ENCODE data around the gene INAFM2. TPM values are rescaled to one million over a fixed set of nuclear protein-coding genes. Genes with fewer than 3 reads are reported as not detected.

Gene INAFM2
- total RNA-seq, 2 experiments from 2014 or later = 6.8 to 7.0 TPM

DNA sequence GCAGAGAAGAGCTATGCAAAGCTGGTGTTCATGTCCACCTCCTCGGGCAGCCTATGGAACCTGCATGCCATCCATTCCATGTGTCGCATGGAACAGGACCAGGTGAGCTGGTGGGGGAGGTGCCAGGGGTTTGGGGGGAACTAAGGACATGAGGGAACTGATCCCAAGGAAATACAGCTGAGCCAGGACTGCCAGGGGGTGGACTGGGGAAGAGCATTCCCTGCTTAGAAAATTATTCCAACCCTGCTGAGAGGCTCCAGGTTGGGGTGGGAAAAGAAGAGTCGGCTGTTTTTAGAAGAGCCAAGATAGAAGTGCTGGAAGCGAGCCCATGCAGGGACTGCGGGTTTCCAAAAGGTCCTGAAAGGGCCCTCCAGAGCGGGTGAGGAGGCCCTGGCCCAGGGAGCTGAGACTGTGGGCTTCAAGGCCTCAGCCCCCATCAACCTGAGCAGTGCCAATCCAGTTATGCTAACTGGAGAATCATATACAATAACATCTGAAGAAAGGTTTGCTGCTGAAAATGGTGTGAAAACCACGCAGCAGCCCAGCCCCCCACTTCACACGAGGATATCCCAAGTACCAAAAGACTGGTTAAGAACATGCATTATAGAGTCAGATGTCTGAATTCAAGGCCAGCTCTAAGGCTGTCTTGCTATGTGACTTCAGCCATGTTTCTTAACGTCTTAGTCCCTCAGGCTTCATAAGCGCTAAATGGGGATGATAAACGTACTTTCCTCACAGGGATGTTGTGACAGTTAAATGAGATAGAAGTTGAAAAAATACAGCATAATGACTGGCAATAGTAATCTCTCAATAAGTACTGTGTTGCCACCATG lies 42.3 kb downstream of the INAFM2 start:
- ChIA-PET POLR2A (interaction anchor here (1.0 kb wide), 1 partner anchor 40 kb away, joined by 7 read pairs; the partner anchor contains the start of gene IVD), CTCF (interaction anchor here (5.0 kb wide), 1 partner anchor 22 kb away, joined by 23 read pairs; no protein-coding TSS in a partner anchor)
- TF ChIP-seq, protein P1, sequence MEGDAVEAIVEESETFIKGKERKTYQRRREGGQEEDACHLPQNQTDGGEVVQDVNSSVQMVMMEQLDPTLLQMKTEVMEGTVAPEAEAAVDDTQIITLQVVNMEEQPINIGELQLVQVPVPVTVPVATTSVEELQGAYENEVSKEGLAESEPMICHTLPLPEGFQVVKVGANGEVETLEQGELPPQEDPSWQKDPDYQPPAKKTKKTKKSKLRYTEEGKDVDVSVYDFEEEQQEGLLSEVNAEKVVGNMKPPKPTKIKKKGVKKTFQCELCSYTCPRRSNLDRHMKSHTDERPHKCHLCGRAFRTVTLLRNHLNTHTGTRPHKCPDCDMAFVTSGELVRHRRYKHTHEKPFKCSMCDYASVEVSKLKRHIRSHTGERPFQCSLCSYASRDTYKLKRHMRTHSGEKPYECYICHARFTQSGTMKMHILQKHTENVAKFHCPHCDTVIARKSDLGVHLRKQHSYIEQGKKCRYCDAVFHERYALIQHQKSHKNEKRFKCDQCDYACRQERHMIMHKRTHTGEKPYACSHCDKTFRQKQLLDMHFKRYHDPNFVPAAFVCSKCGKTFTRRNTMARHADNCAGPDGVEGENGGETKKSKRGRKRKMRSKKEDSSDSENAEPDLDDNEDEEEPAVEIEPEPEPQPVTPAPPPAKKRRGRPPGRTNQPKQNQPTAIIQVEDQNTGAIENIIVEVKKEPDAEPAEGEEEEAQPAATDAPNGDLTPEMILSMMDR (IDR thresholded peaks at IDR 0.05) = no peak
- peak overlapping the region; percentile 54 for H3K4me3 Mint-ChIP-seq
- H3K9me3 Mint-ChIP-seq = no peaks in the 10 kb centered on the region
- ATAC-seq (ENCODE audit: poor library complexity) (no peak), DNase-seq (no peak)
- Histone ChIP-seq H3K4me3 (ENCODE audit: low read length) (no peak overlapping the region), H3K27me3 (ENCODE audit: control insufficient read depth in 1 of 2, insufficient read depth in 2 of 2, low read length in 2 of 2) (no peaks in the 10 kb centered on the region), H3K9me3 (ENCODE audit: control insufficient read depth in 1 of 2, insufficient read depth in 1 of 2, low read length in 2 of 2) (no peaks in the 10 kb centered on the region), H3K27ac (ENCODE audit: low read depth in 1 of 2, low read length in 2 of 2) (no peak overlapping the region), H3K4me1 (ENCODE audit: insufficient read depth, low read length) (peaks cover 33% of the 10 kb centered on the region), H3K36me3 (ENCODE audit: insufficient read depth, low read length) (no peaks in the 10 kb centered on the region)
- peaks cover 17% of the 10 kb centered on the region for H3K4me1 Mint-ChIP-seq (ENCODE audit: low read depth)
- H3K27me3 Mint-ChIP-seq = no peaks in the 10 kb centered on the region
- intact Hi-C loops (cut with DNase I, micrococcal nuclease) = loop anchor here in 1 of 2 experiments (2.0 kb wide), 1 partner anchor 21 kb away; no protein-coding TSS in a partner anchor
- peaks cover 4% of the 10 kb centered on the region for H3K36me3 Mint-ChIP-seq (ENCODE audit: low read depth)
- no peak overlapping the region for H3K27ac Mint-ChIP-seq

DNA sequence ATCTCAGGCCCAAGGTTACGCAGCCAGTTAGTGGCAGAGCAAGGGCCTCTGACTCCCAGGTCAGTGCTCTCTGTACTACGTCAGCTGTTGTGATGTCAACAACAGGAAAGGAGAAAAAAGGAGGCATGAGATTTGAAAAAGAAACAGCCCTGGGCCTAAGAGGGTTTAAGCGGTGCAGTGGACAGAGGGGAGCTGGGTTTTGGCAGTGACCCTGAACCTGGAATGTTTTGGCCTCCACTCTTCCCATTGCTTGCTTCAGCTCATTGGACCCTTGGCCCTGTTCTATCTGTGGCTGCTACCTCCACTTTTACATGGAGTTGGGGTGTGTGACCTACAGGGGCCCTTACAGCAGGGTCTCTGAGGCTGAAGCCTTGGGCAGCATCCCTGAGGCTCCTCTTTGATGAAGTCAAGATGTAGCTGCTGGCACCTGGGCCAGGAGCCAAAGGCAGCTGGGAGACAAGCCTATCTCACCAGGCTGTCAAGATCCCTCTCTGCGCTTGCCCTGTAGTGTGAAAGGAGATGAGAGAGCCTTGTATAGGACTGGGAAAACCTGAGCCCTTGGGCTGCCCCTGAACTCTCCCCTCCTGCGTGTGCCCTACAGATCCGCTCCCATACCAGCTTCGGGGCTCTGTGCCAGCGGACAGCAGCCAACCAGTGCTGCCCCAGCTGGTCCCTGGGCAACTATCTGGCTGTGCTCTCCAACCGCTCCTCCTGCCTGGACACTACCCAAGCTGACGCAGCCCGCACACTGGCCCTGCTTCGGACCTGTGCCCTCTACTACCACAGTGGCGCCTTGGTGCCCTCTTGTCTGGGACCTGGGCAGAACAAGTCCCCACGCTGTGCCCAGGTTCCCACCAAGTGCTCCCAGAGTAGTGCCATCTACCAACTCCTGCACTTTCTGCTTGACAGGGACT lies 43.2 kb downstream of the INAFM2 start:
- Histone ChIP-seq H3K4me3 (ENCODE audit: low read length) (peak overlapping the region; percentile 69), H3K27ac (ENCODE audit: low read depth in 1 of 2, low read length in 2 of 2) (peak overlapping the region in 1 of 2 donors; percentile 1), H3K36me3 (ENCODE audit: insufficient read depth, low read length) (no peaks in the 10 kb centered on the region), H3K9me3 (ENCODE audit: control insufficient read depth in 1 of 2, insufficient read depth in 1 of 2, low read length in 2 of 2) (no peaks in the 10 kb centered on the region), H3K4me1 (ENCODE audit: insufficient read depth, low read length) (peaks cover 33% of the 10 kb centered on the region), H3K27me3 (ENCODE audit: control insufficient read depth in 1 of 2, insufficient read depth in 2 of 2, low read length in 2 of 2) (no peaks in the 10 kb centered on the region)
- peaks cover 4% of the 10 kb centered on the region for H3K36me3 Mint-ChIP-seq (ENCODE audit: low read depth)
- H3K4me1 Mint-ChIP-seq (ENCODE audit: low read depth) = peaks cover 17% of the 10 kb centered on the region
- intact Hi-C loops (cut with DNase I, micrococcal nuclease) = loop anchor here in 1 of 2 experiments (2.0 kb wide), 1 partner anchor 22 kb away; no protein-coding TSS in a partner anchor
- TF ChIP-seq, protein P1 (IDR thresholded peaks at IDR 0.05) = no peak
- H3K4me3 Mint-ChIP-seq = peak overlapping the region; percentile 81
- ChIA-PET POLR2A (interaction anchor here (1.3 to 2.7 kb wide), 3 partner anchors 12 to 39 kb away, joined by 3 to 13 read pairs (median 7); partner anchors contain the start of genes IVD and KNSTRN), CTCF (interaction anchor here (0.8 to 5.0 kb wide), 8 partner anchors 10 to 92 kb away, joined by 3 to 23 read pairs (median 4); partner anchors contain the start of genes BAHD1, KNSTRN and PLCB2)
- ATAC-seq (ENCODE audit: poor library complexity) (no peak), DNase-seq (peak in 1 of 14 experiments; percentile 23)
- H3K27me3 Mint-ChIP-seq = no peaks in the 10 kb centered on the region
- no peaks in the 10 kb centered on the region for H3K9me3 Mint-ChIP-seq
- H3K27ac Mint-ChIP-seq = peak overlapping the region; percentile 64

DNA sequence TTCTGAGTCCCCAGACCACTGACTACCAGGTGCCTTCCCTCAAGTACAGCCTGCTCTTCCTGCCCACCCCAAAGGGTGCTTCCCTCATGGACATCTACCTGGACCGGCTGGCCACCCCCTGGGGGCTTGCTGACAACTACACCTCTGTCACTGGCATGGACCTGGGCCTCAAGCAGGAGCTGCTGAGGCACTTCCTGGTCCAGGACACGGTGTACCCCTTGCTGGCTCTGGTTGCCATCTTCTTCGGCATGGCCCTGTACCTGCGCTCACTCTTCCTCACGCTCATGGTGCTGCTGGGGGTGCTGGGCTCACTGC lies 43.8 kb downstream of the INAFM2 start:
- Mint-ChIP-seq H3K27me3 (no peaks in the 10 kb centered on the region), H3K36me3 (ENCODE audit: low read depth) (peaks cover 4% of the 10 kb centered on the region), H3K27ac (peak overlapping the region; percentile 64), H3K4me1 (ENCODE audit: low read depth) (peaks cover 17% of the 10 kb centered on the region), H3K4me3 (peak overlapping the region; percentile 81), H3K9me3 (no peaks in the 10 kb centered on the region)
- H3K4me1 ChIP-seq (ENCODE audit: insufficient read depth, low read length) = peaks cover 33% of the 10 kb centered on the region
- POLR2A ChIA-PET = interaction anchor here (0.7 to 2.7 kb wide), 5 partner anchors 12 to 59 kb away, joined by 3 to 13 read pairs (median 5); partner anchors contain the start of genes IVD and KNSTRN
- TF ChIP-seq, protein P1 (IDR thresholded peaks at IDR 0.05) = no peak
- intact Hi-C loops (cut with DNase I, micrococcal nuclease) = loop anchor here in 1 of 2 experiments (2.0 kb wide), 1 partner anchor 23 kb away; no protein-coding TSS in a partner anchor
- no peaks in the 10 kb centered on the region for H3K36me3 ChIP-seq (ENCODE audit: insufficient read depth, low read length)
- H3K27me3 ChIP-seq (ENCODE audit: control insufficient read depth in 1 of 2, insufficient read depth in 2 of 2, low read length in 2 of 2) = no peaks in the 10 kb centered on the region
- no peaks in the 10 kb centered on the region for H3K9me3 ChIP-seq (ENCODE audit: control insufficient read depth in 1 of 2, insufficient read depth in 1 of 2, low read length in 2 of 2)
- peak overlapping the region in 1 of 2 donors; percentile 1 for H3K27ac ChIP-seq (ENCODE audit: low read depth in 1 of 2, low read length in 2 of 2)
- DNase-seq = no peak
- H3K4me3 ChIP-seq (ENCODE audit: low read length) = peak overlapping the region; percentile 69
- CTCF ChIA-PET = interaction anchor here (0.6 to 5.0 kb wide), 12 partner anchors 9 to 93 kb away, joined by 3 to 23 read pairs (median 4); partner anchors contain the start of genes BAHD1, DISP2, INAFM2 and KNSTRN
- no peak for ATAC-seq (ENCODE audit: poor library complexity)
